Mammary epithelial cell (primary cell): Measurements from ENCODE around the gene BIN1.

Experiments
- CTCF ChIP-seq, 2 donors: IDR thresholded peaks in 1 of 2; conservative IDR thresholded peaks in 1 of 2; 2 replicates each; pipeline ENCODE4 v1.5.1; 2011 to 2012; ENCODE audit warnings: inconsistent platforms in 2 of 2, low read length in 2 of 2, mild to moderate bottlenecking in 2 of 2, control low read depth in 1 of 2, low read depth in 1 of 2; ENCODE audit not compliant: insufficient read depth in 1 of 2; ENCODE audit errors: extremely low read depth in 1 of 2
- EZH2 ChIP-seq: IDR thresholded peaks from 2 replicates; pipeline ENCODE4 v1.6.1; 2012; ENCODE audit warnings: low read length, inconsistent platforms, borderline replicate concordance

- no peak for TF ChIP-seq CTCF (conservative IDR thresholded peaks at IDR 0.05 in 1 of 2, IDR thresholded peaks at IDR 0.05 in 1 of 2; ENCODE audit: extremely low read depth in 1 of 2, insufficient read depth in 1 of 2, low read depth in 1 of 2, low read length in 2 of 2)
- TF ChIP-seq EZH2 = no peak
These were observed 16.5 kb downstream of the BIN1 start for GRCh38 chr2:127090281-127091120.
